ENCODE results near the gene PPM1M.

PPM1M gene

DNA sequence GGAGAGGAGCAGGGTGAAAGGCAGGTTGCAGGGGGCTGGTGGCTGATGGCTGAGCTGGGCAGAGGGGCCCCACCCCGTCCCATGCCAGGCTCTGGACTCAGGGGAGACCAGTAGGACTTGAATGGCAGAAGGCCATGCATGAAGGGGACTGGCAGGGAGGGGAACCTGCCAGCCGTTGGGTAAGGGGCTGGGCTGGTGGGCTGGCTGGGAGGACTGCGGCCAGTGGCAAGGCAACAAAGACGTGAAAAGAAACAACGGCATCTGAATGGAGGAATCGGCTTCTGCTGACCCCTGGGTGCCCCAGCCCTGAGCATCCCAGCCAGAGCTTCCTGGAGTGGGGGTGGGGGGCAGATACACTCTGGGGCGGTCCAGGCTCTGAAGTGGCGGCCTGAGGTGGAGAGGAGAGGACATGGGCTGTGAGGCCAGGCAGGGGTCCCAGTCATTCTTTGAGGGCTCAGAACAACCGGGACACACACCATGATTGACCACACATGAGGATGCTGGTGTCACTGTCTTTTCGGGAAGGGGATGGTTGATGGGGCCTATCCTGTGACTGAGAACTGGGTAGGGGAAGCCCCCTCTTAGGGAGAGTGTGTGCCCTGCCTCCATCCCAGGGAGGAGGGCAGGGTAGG is 53.8 kb downstream of the PPM1M start:
- no peak for FAIRE-seq

Data from islet of Langerhans (tissue), 1 donor.